WTC11 (cell line): Measurements from ENCODE around the gene GPR150. TPM values are rescaled to one million over a fixed set of nuclear protein-coding genes. Genes with fewer than 3 reads are reported as not detected.

Experiments
- ATAC-seq: fragments of 200-7000 bp; cut with Tn5 transposase; 2 replicates; pipeline ENCODE4 v1.10.0; 2021; ENCODE audit warnings: mild to moderate bottlenecking, moderate library complexity
- CTCF ChIA-PET: fragments of 300-600 bp; sonication (Branson Sonifier 250); formaldehyde crosslinking; loops from one replicate; lab custom pipeline; 2021; ENCODE audit warnings: antibody characterized with exemption; lab: Charles Lee
- POLR2A ChIA-PET: fragments of 350-600 bp; sonication (Branson Sonifier 250); formaldehyde crosslinking; loops from one replicate; lab custom pipeline; 2021; ENCODE audit warnings: antibody characterized with exemption; lab: Charles Lee
- DNase-seq: peaks from one replicate; pipeline ENCODE4 v3.0.0; 2021; ENCODE audit warnings: low spot score
- H3K27ac Mint-ChIP-seq: 2 replicates; pipeline ENCODE4 v1.8.0; 2021; ENCODE audit warnings: mixed read lengths
- H3K27me3 Mint-ChIP-seq: 2 replicates; pipeline ENCODE4 v1.8.0; 2021; ENCODE audit warnings: low read depth, mild to moderate bottlenecking, moderate library complexity, mixed read lengths
- H3K36me3 Mint-ChIP-seq: 2 replicates; pipeline ENCODE4 v1.8.0; 2021; ENCODE audit warnings: mixed read lengths
- H3K4me1 Mint-ChIP-seq: 2 replicates; pipeline ENCODE4 v1.8.0; 2022; ENCODE audit warnings: mixed read lengths
- H3K4me3 Mint-ChIP-seq: 2 replicates; pipeline ENCODE4 v1.8.0; 2021; ENCODE audit warnings: mild to moderate bottlenecking, moderate library complexity, mixed read lengths
- H3K9me3 Mint-ChIP-seq: 2 replicates; pipeline ENCODE4 v1.8.0; 2021; ENCODE audit warnings: mixed read lengths
- ARID4B ChIP-seq: sonication (generic); formaldehyde crosslinking; IDR thresholded peaks from 2 replicates; pipeline ENCODE4 v1.8.0; 2023; ENCODE audit warnings: missing genetic modification reagents, mild to moderate bottlenecking, borderline replicate concordance
- CREB1 ChIP-seq: sonication (generic); formaldehyde crosslinking; IDR thresholded peaks from 2 replicates; pipeline ENCODE4 v1.8.0; 2023; ENCODE audit warnings: mild to moderate bottlenecking, missing genetic modification reagents
- E2F1 ChIP-seq: sonication (generic); formaldehyde crosslinking; IDR thresholded peaks from 2 replicates; pipeline ENCODE4 v1.8.0; 2022; ENCODE audit warnings: mild to moderate bottlenecking, missing genetic modification reagents
- E2F5 ChIP-seq: sonication (generic); formaldehyde crosslinking; IDR thresholded peaks from 2 replicates; pipeline ENCODE4 v1.8.1; 2022; ENCODE audit warnings: mild to moderate bottlenecking, moderate library complexity, missing genetic modification reagents
- EMX1 ChIP-seq: fragments of 250-450 bp; sonication (Bioruptor Pico); IDR thresholded peaks from 2 replicates; pipeline ENCODE4 v1.8.0; 2021; ENCODE audit warnings: mild to moderate bottlenecking
- FOXP1 ChIP-seq: sonication (generic); formaldehyde crosslinking; IDR thresholded peaks from 2 replicates; pipeline ENCODE4 v1.8.0; 2022; ENCODE audit warnings: missing genetic modification reagents, mild to moderate bottlenecking, moderate library complexity, borderline replicate concordance
- GTF2I ChIP-seq: fragments of 250-450 bp; sonication (Bioruptor Pico); conservative IDR thresholded peaks from 2 replicates; pipeline ENCODE4 v1.4.0; 2021; ENCODE audit warnings: mild to moderate bottlenecking
- HMGXB4 ChIP-seq: sonication (generic); formaldehyde crosslinking; IDR thresholded peaks from 2 replicates; pipeline ENCODE4 v1.8.1; 2023; ENCODE audit warnings: mild to moderate bottlenecking, moderate library complexity, missing genetic modification reagents
- JUN ChIP-seq: sonication (generic); formaldehyde crosslinking; IDR thresholded peaks from 2 replicates; pipeline ENCODE4 v1.8.0; 2023; ENCODE audit warnings: mild to moderate bottlenecking, missing genetic modification reagents
- KAT7 ChIP-seq: sonication (generic); formaldehyde crosslinking; IDR thresholded peaks from 2 replicates; pipeline ENCODE4 v1.8.1; 2023; ENCODE audit warnings: missing genetic modification reagents, mild to moderate bottlenecking, borderline replicate concordance
- MAX ChIP-seq: sonication (generic); formaldehyde crosslinking; IDR thresholded peaks from 2 replicates; pipeline ENCODE4 v1.8.0; 2022; ENCODE audit warnings: mild to moderate bottlenecking, missing genetic modification reagents
- NFATC4 ChIP-seq: fragments of 250-450 bp; sonication (Bioruptor Pico); IDR thresholded peaks from 2 replicates; pipeline ENCODE4 v1.9.0; 2021; ENCODE audit warnings: mild to moderate bottlenecking
- SMAD3 ChIP-seq: sonication (generic); formaldehyde crosslinking; IDR thresholded peaks from 2 replicates; pipeline ENCODE4 v1.8.0; 2022; ENCODE audit warnings: missing genetic modification reagents, mild to moderate bottlenecking, borderline replicate concordance
- SMAD4 ChIP-seq: sonication (generic); formaldehyde crosslinking; IDR thresholded peaks from 2 replicates; pipeline ENCODE4 v1.8.0; 2022; ENCODE audit warnings: mild to moderate bottlenecking, missing genetic modification reagents
- STAT6 ChIP-seq: sonication (generic); formaldehyde crosslinking; conservative IDR thresholded peaks from 2 replicates; pipeline ENCODE4 v1.8.1; 2023; ENCODE audit warnings: mild to moderate bottlenecking, low read depth, missing genetic modification reagents, moderate library complexity
- TEAD4 ChIP-seq: sonication (generic); formaldehyde crosslinking; IDR thresholded peaks from 2 replicates; pipeline ENCODE4 v1.8.0; 2022; ENCODE audit warnings: mild to moderate bottlenecking, missing genetic modification reagents
- ZNF425 ChIP-seq: fragments of 250-450 bp; sonication (Bioruptor Pico); conservative IDR thresholded peaks from 2 replicates; pipeline ENCODE4 v1.9.0; 2021; ENCODE audit warnings: mild to moderate bottlenecking
- ZNF512 ChIP-seq: sonication (generic); formaldehyde crosslinking; IDR thresholded peaks from 2 replicates; pipeline ENCODE4 v1.8.1; 2022; ENCODE audit warnings: missing genetic modification reagents, borderline replicate concordance
- total RNA-seq: library from RNA; stranded (reverse); gene quantifications from 3 replicates; pipeline ENCODE4 v1.2.3, GENCODE V29; 2021

GPR150 gene
- total RNA-seq, 1 experiment from 2014 or later = 0.13 TPM

GRCh38 chr5:95609711-95610110, 10.2 kb upstream of the GPR150 start:
- no peak for TF ChIP-seq SMAD4
- no peak for TF ChIP-seq CREB1 (CRISPR knock-in tag)
- TF ChIP-seq E2F1 (CRISPR knock-in tag) = no peak
- TF ChIP-seq E2F5 = no peak
- TF ChIP-seq JUN (CRISPR knock-in tag) = no peak
- no peak for TF ChIP-seq EMX1 (CRISPR knock-in tag)
- no peak for TF ChIP-seq ARID4B (CRISPR knock-in tag)
- no peak for TF ChIP-seq HMGXB4
- ChIA-PET POLR2A (no interaction called here), CTCF (no interaction called here)
- ATAC-seq = no peak
- Mint-ChIP-seq H3K9me3 (peaks cover 20% of the 10 kb centered on the region), H3K27me3 (peaks cover 6% of the 10 kb centered on the region; the same call in 1 of the 2 replicates), H3K27ac (no peak overlapping the region), H3K36me3 (peaks cover 14% of the 10 kb centered on the region), H3K4me1 (no peaks in the 10 kb centered on the region), H3K4me3 (no peak overlapping the region)
- no peak for DNase-seq

GRCh38 chr5:95610546-95610945, 9.3 kb upstream of the GPR150 start:
- no peak overlapping the region for H3K27ac Mint-ChIP-seq
- DNase-seq (no peak), ATAC-seq (no peak)
- CTCF ChIA-PET = no interaction called here
- peaks cover 6% of the 10 kb centered on the region; the same call in 1 of the 2 replicates for H3K27me3 Mint-ChIP-seq
- POLR2A ChIA-PET = no interaction called here
- peaks cover 17% of the 10 kb centered on the region for H3K36me3 Mint-ChIP-seq
- peaks cover 21% of the 10 kb centered on the region for H3K9me3 Mint-ChIP-seq
- H3K4me1 Mint-ChIP-seq = no peaks in the 10 kb centered on the region
- H3K4me3 Mint-ChIP-seq = no peak overlapping the region
- TF ChIP-seq MAX (CRISPR knock-in tag) (no peak), STAT6 (CRISPR knock-in tag) (no peak), ZNF512 (CRISPR knock-in tag) (no peak), TEAD4 (no peak), SMAD3 (CRISPR knock-in tag) (no peak), GTF2I (CRISPR knock-in tag) (no peak), NFATC4 (CRISPR knock-in tag) (no peak), KAT7 (CRISPR knock-in tag) (no peak), E2F5 (no peak), FOXP1 (CRISPR knock-in tag) (no peak), JUN (CRISPR knock-in tag) (no peak), ZNF425 (no peak)
